Measurements from ENCODE around the gene KL.

The KL gene

GRCh38 chr13:33069365-33069764, 53.1 kb downstream of the KL start:
- FAIRE-seq (no peak), DNase-seq (ENCODE audit: insufficient read length, low spot score) (no peak)
- TF ChIP-seq POLR2A (IDR thresholded peaks at IDR 0.05; ENCODE audit: low read depth, low read length) = no peak

GRCh38 chr13:33070713-33071112, 54.5 kb downstream of the KL start:
- DNase-seq (ENCODE audit: insufficient read length, low spot score) = no peak
- no peak for TF ChIP-seq POLR2A (IDR thresholded peaks at IDR 0.05; ENCODE audit: low read depth, low read length)
- FAIRE-seq = no peak

DNA sequence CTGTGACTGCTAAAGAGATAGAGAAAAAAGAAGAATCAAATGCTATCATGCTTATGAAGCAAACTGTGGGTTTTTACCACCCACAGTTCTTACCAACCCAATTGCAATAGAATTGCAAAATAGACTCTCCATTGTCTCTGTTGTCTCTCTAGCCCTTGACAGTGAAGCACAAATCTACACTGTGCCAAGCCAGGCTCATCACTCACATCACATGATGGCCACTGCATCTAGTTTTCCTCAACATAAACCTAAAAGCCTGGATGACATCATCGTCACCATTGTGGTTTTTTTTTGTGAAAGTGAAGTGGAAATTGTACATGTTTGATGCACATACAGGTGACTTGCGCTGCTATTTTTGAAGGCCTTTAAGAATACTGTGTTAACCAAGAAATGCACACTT, 56.1 kb downstream of the KL start:
- no peak for TF ChIP-seq POLR2A (IDR thresholded peaks at IDR 0.05; ENCODE audit: low read depth, low read length)
- DNase-seq (ENCODE audit: insufficient read length, low spot score) (no peak), FAIRE-seq (no peak)

GRCh38 chr13:33072759-33073158, 56.5 kb downstream of the KL start:
- DNase-seq (ENCODE audit: insufficient read length, low spot score) = no peak
- TF ChIP-seq POLR2A (IDR thresholded peaks at IDR 0.05; ENCODE audit: low read depth, low read length) = no peak
- no peak for FAIRE-seq

GRCh38 chr13:33073338-33073737, 57.1 kb downstream of the KL start:
- DNase-seq (ENCODE audit: insufficient read length, low spot score) (no peak), FAIRE-seq (no peak)
- no peak for TF ChIP-seq POLR2A (IDR thresholded peaks at IDR 0.05; ENCODE audit: low read depth, low read length)

DNA sequence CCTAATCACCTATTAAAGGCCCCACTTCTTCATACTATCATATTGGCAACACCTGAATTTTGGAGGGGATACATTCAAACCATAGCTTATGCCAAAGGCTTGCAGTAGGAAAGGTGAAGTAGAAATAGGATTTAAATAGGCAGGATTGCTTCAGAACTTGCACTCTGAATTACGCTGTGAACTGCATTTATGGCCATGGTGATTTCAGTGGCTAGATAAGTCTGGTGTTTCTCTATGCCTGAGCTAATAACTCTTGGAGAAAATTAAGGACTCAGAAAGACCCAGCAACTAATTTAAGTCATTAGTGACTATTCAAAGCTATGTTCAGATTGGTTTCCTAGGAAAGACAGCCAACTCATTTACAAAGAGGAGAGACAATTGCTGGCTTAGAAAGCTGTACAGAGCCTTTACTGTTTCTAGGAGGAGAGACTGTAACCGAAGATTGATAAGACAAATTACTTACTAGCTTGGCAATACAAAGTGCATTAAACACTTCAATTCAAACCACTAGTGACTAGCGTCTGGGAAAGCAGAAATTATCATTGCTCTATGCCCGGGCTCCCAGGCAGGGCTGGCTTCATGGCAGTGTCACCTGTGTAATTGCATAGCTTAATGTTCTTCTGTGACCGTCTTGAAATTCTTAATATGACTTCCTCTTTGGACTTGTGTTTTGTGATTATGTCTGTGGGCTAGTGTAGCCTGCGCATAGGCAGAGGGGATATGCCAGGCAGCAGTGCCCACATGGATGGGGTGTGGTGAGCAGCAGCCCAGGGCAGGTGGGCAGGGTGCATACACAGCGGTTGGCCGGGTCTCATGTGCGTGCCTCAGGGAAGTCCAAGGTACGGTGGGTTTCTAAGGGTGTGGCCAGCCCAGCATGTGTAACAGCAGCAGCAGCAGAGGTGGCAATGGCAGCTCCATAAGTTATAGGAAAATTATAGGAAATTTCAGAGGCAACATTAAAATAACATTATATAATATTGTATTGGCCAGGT, 60.1 kb downstream of the KL start:
- DNase-seq (ENCODE audit: insufficient read length, low spot score) = no peak
- TF ChIP-seq POLR2A (IDR thresholded peaks at IDR 0.05; ENCODE audit: low read depth, low read length) = no peak
- FAIRE-seq = no peak

DNA sequence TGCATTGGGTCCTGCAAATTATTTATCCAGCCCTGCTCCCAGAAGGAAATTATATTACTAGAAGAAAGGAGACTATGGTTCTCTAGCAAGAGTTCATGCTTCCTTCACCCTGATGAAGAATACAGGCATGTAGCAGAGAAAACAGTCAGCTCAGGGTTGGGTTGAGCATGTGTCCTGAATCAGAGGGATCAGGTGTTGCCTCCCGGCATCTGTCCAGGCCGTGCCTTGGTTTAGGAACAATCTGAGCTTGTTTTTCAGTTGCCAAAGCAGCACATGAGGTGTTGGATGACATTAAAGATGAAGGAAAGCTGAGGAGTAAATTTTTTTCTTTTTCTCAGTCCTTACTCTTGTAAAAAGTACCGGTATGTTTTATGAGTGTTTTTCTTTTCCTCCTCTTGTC, 62.0 kb downstream of the KL start:
- DNase-seq (ENCODE audit: insufficient read length, low spot score) (no peak), FAIRE-seq (no peak)
- TF ChIP-seq POLR2A (IDR thresholded peaks at IDR 0.05; ENCODE audit: low read depth, low read length) = no peak

DNA sequence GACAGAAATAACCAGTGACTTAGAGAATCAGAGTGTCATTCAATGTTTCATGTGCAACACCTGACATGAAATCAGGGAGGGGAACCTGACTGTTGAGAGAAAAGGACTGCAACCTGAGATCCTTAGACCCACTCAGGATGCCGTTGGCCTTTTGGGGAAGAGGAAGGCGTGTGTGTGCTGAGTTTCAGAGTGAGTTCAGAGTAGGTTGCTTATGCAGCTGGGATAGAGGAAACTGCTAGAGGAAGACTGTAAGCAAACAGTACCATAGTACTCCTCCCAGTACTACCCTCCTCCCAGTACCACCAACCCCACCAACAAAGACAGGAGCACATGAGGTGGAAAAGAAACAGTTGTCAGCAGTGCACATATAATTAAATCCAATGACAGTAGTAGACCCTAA, 63.7 kb downstream of the KL start:
- DNase-seq (ENCODE audit: insufficient read length, low spot score) = no peak
- TF ChIP-seq POLR2A (IDR thresholded peaks at IDR 0.05; ENCODE audit: low read depth, low read length) = no peak
- no peak for FAIRE-seq

DNA sequence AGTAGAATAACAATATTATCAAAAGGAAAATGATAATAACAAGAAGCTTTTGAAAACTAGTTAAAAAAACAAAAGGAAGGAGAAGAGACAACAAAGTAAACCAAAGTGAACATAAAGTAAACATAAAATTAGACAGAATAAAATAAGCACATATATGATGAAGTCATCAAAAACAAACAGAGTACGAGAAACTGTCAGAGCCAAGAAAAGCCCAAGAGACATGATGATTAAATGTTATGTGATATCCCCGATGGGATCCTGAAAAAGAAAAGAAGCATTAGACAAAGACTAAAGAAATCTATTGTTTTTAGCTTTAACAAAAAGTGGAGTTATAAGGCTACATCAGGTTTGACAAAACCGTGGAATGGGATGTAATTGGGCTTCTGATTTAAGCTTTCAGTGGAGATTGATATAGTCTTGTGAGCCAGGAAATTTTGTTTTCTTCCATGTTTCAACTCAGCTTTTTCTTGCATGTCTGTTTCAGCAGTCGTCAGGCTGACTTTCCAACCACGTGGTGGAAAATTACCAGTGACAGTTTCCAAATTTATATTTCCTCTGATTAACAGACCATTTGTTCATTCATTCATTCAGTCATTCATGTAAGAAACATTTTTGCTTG, 64.9 kb downstream of the KL start:
- no peak for TF ChIP-seq POLR2A (IDR thresholded peaks at IDR 0.05; ENCODE audit: low read depth, low read length)
- DNase-seq (ENCODE audit: insufficient read length, low spot score) (no peak), FAIRE-seq (no peak)

DNA sequence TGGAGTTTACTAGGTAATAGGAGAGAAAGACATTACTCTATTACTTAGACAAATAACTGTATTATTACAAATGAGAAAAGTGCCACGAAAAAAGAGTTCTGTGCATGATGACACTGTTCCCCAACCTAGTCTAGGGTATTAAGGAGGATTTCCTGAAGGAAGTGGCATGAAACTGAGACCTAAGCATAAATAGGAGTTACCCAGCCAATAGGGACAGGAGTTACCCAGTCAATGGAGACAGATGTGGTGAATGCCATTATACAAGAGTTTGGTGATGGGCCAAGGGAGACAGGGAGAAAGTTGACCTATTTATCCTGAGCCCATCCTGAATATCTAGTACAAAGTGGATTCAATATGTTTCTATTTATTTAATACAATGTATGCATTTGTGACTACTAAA, 65.4 kb downstream of the KL start:
- DNase-seq (ENCODE audit: insufficient read length, low spot score) = no peak

DNA sequence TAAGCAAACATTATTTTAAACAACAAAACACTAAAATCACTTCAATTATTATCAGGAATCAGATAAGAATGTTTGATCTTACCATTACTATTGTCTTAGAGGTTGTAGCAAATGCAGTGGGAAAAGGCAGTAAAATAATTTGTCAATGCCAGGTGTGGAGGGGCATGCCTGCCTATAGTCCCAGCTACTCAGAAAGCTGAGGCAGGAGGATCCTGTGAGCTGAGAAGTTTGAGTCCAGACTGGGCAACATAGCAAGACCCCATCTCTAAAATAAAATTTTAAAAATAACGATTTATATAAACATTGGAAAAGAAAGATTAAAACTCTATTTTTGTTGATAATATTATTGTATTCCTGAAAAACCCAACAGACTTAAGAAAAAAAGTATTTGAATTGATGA, 66.8 kb downstream of the KL start:
- no peak for TF ChIP-seq POLR2A (IDR thresholded peaks at IDR 0.05; ENCODE audit: low read depth, low read length)
- FAIRE-seq (no peak), DNase-seq (ENCODE audit: insufficient read length, low spot score) (no peak)

More for the DNA sequence above, 65.4 kb downstream of the KL start:
- no peak for TF ChIP-seq POLR2A (IDR thresholded peaks at IDR 0.05; ENCODE audit: low read depth, low read length)
- FAIRE-seq = no peak

- no peak for FAIRE-seq
- TF ChIP-seq POLR2A (IDR thresholded peaks at IDR 0.05; ENCODE audit: low read depth, low read length) = no peak
- no peak for DNase-seq (ENCODE audit: insufficient read length, low spot score)
These were observed 70.9 kb downstream of the KL start for GRCh38 chr13:33087091-33087490.

DNA sequence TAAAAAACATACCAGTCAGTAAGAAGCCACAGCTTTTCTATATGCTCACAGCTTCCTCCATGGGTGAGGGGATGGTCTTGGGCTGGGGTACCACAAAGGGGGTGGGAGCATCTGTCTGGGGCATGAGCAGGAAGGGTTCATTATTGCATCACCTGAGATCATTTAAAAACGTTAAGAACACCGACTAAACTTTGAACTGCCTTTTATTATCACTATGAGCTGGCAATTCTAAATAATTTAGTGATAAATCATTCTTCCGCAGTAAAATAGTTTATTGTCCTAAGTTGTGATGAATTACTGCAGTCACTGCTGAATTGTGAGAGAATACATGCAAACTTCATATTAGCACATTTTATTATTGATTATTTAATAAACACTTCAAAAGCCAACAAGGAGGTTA, 71.6 kb downstream of the KL start:
- FAIRE-seq (no peak), DNase-seq (ENCODE audit: insufficient read length, low spot score) (no peak)
- no peak for TF ChIP-seq POLR2A (IDR thresholded peaks at IDR 0.05; ENCODE audit: low read depth, low read length)

GRCh38 chr13:33089311-33089710, 73.1 kb downstream of the KL start:
- DNase-seq (ENCODE audit: insufficient read length, low spot score) (no peak), FAIRE-seq (no peak)
- no peak for TF ChIP-seq POLR2A (IDR thresholded peaks at IDR 0.05; ENCODE audit: low read depth, low read length)

Measured in H54 (cell line).